Heart left ventricle (tissue), 16 donors: ENCODE measurements around the gene SH3GL3. TPM values are rescaled to one million over a fixed set of nuclear protein-coding genes. Genes with fewer than 3 reads are reported as not detected.

Experiments used
- ATAC-seq, 4 donors: fragments of 200-7000 bp; cut with Tn5 transposase; one replicate each; pipeline ENCODE4 v1.9.1; 2020 to 2022; ENCODE audit warnings: moderate library complexity in 4 of 4, mild to moderate bottlenecking in 3 of 4, moderate number of reproducible peaks in 1 of 4
- DNase-seq, 5 donors: peaks; one replicate each; pipeline ENCODE4 v3.0.0-alpha.2; 2020
- H3K27ac ChIP-seq, 12 donors: fragments of 200-600 bp; sonication (generic) in 4 of 12; one replicate each; pipeline versions ENCODE4 v1.5.0 to v1.8.0; 2016 to 2022; ENCODE audit warnings: mild to moderate bottlenecking in 2 of 12
- H3K27me3 ChIP-seq, 9 donors: fragments of 200-600 bp; sonication (generic) in 2 of 9; one replicate each; pipeline versions ENCODE4 v1.5.1 to v1.8.0; 2016 to 2022; ENCODE audit warnings: mild to moderate bottlenecking in 3 of 9
- H3K36me3 ChIP-seq, 9 donors: fragments of 200-600 bp; sonication (generic) in 2 of 9; one replicate each; pipeline versions ENCODE4 v1.5.0 to v1.8.0; 2018 to 2022; ENCODE audit warnings: mild to moderate bottlenecking in 2 of 9
- H3K4me1 ChIP-seq, 12 donors: fragments of 200-600 bp; sonication (generic) in 4 of 12; one replicate each; pipeline versions ENCODE4 v1.5.0 to v1.8.0; 2016 to 2022; ENCODE audit warnings: mild to moderate bottlenecking in 3 of 12
- H3K4me3 ChIP-seq, 12 donors: fragments of 200-600 bp; sonication (generic) in 4 of 12; one replicate each; pipeline versions ENCODE4 v1.5.0 to v1.8.0; 2017 to 2022; ENCODE audit warnings: mild to moderate bottlenecking in 9 of 12, moderate library complexity in 4 of 12
- H3K9me3 ChIP-seq, 12 donors: fragments of 200-600 bp; sonication (generic) in 4 of 12; one replicate each; pipeline versions ENCODE4 v1.5.0 to v1.8.0; 2016 to 2022; ENCODE audit warnings: mild to moderate bottlenecking in 1 of 12
- CTCF ChIP-seq, 12 donors: fragments of 200-600 bp; sonication (generic) in 4 of 12; IDR thresholded peaks; one replicate each; pipeline versions ENCODE4 v1.5.0 to v1.8.0; 2018 to 2022; ENCODE audit warnings: antibody characterized with exemption in 12 of 12, mild to moderate bottlenecking in 5 of 12
- POLR2A ChIP-seq, 2 donors: fragments of 450-650 bp; IDR thresholded peaks; one replicate each; pipeline ENCODE4 v1.6.1; 2017; ENCODE audit warnings: antibody characterized with exemption in 2 of 2, mild to moderate bottlenecking in 2 of 2, moderate library complexity in 2 of 2
- WGBS, 4 donors: extraction: QIAGEN DNeasy Blood & Tissue Kit in 2 of 4; methylation state at CpG; one replicate each; pipeline versions ENCODE4 v1.1.5 to v1.1.7; 2013 to 2018; 5-methylcytosine and 5-hydroxymethylcytosine counted together
- intact Hi-C, 10 donors: fragments of 100-400 bp; cut with DNase I; formaldehyde crosslinking; loops; one replicate each; pipeline versions ENCODE4 v1.11.1 to v1.14.2; 2022
- polyA plus RNA-seq, 2 donors: library from polyadenylated mRNA; stranded (reverse); fragments of 200-250 nt; gene quantifications; one replicate each; pipeline ENCODE4 v1.2.3, GENCODE V29; 2013
- total RNA-seq, 9 donors: library from RNA; depleted of rRNA in 2 of 9; stranded (reverse); fragments of >200 nt in 2 of 9; fragmentation: NEBNext Ultra II Directional in 3 of 9; extraction: Animal tissue kit (Norgen Biotek cat#: 25700) in 3 of 9; gene quantifications; one replicate each; pipeline versions ENCODE4 v1.1.0 to v1.2.4, GENCODE V29; 2016 to 2023
- donor health status: ischemic (EF 13 %, LVEDD 7.1; RV severe dilation, severe dysfunction).
- donor health status: healthy with polysubstance abuse.
- donor health status: DM: no; HTN: yes; CAD: no.
- donor health status: DM: no; HTN: no; CAD: no.
- donor health status: ischemic (EF 25% LVEDD 6.9; RV normal size, moderate dysfunction).
- donor health status: ischemic (EF 25% LVEDD 5.7; RV mildly dilated, moderate dysfunction).
- donor health status: healthy.
- donor health status: DM: yes; HTN: yes; CAD: no.
- donor health status: ischemic (EF 35%, LVEDD 5.7; RV mildly dilated, moderate dysfunction).
- donor health status: nonischemic (EF 11% LVEDD 7.7; RV severe dilation, severe dysfunction).
- donor health status: DM: yes; HTN: yes; CAD: no.
- donor health status: PGD.
- donor health status: ischemic (EF 29% LVEDD 5.4; RV normal size, mild dysfunction).
- donor health status: nonischemic (EF 23%, LVEDD 6.1; RV moderate dilation, normal function).

Gene SH3GL3
- total and polyA plus RNA-seq, 11 donors: 0.91 TPM; not detected in 10

DNA sequence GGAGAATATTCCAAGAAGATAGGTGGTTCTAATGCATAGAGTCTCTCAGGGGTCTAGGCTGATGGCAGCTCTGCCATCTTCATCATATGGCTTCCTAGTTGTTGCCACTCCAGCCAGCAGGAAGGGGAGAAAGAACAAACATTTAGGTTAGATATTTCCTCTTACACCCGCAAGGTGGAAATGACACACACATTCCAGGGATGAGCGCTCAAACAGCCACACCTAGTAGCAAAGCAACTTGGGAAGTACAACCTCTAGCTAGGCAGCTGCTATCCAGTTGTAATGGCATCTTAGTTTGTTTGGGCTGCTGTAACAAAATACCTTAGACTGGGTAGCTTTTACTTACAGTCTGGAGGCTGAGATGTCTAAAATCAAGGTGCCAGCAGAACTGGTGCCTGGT is 154.9 kb downstream of the SH3GL3 start:
- Histone ChIP-seq H3K4me1 (peaks cover 0 to 6% (median 0%) of the 10 kb centered on the region in 12 donors), H3K4me3 (no peak overlapping the region), H3K27ac (no peak overlapping the region), H3K9me3 (peaks cover 0 to 22% (median 1%) of the 10 kb centered on the region in 12 donors), H3K36me3 (no peaks in the 10 kb centered on the region), H3K27me3 (peaks cover 0 to 4% (median 0%) of the 10 kb centered on the region in 9 donors)
- DNase-seq (no peak), ATAC-seq (no peak)
- intact Hi-C loops: no loop called here
- 76 to 92% (median 88%) methylated on average over 2 of the region's 2 CpGs for WGBS, 4 donors
- TF ChIP-seq CTCF (IDR thresholded peaks at IDR 0.05): no peak
- no peak for TF ChIP-seq POLR2A (IDR thresholded peaks at IDR 0.05)

DNA sequence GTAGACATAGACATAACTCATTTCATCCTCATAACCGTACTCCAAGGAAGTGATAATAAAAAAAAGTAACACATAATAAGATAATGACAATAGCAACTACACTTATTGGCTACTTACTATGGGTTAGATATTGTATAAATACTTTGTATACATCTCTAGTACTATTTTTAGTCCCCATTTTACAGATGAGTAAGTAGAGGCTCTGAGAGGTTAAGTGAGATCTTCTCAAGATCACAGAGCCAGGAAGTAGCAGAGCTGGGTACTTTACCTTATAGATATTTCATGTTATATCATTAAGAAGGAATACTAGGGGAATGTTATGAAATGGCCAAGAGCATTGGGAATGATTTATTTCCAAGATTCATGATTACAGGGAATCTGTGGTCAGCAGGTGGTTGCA is 157.4 kb downstream of the SH3GL3 start:
- ATAC-seq (no peak), DNase-seq (no peak)
- Histone ChIP-seq H3K4me3 (no peak overlapping the region), H3K27me3 (peaks cover 0 to 4% (median 0%) of the 10 kb centered on the region in 9 donors), H3K36me3 (no peaks in the 10 kb centered on the region), H3K9me3 (peaks cover 0 to 18% (median 1%) of the 10 kb centered on the region in 12 donors), H3K4me1 (peaks cover 0 to 6% (median 0%) of the 10 kb centered on the region in 12 donors), H3K27ac (peak overlapping the region in 1 of 12 donors; percentile 30)
- intact Hi-C loops: no loop called here
- no peak for TF ChIP-seq CTCF (IDR thresholded peaks at IDR 0.05)
- 87 to 95% (median 95%) methylated on average over 1 of the region's 1 CpG for WGBS, 4 donors

DNA sequence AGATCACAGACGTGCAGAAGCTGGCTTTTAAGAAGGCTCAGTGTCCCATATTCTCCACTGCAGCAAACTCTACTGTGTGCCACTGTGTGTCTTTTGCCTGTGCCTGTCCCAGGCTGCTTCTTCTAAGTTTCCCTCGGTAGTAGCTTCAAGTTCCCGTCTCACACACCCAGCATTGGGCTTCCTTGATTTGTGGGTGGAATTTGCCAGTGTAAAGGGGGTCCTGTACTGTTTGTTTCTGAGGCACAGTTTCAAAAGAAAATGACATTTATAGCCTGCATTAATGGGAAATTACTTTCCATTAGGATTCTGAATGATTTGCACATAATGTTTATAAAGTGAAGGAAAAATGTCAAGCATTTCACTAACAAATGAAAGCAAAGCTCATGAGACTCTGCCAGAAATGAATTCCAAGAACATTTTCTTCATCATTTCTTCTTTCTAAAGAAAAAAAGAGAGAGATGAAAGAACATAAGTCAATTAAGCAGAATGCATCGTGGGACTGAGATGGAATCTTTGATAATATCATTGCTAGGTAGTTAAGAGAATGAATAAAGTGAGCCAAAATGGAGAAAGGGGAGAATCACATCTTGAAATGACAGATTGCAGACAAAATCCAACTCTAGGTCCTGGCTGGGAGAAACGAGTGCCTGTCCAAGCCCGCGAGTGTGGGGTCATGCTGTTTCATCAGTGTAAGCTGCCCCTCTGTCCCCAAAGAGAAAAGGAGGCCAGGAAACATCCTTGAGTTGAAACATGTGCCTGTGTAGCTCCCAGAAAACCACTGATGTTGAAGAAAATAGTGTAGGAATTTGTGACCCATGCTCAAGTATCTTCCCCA is 158.2 kb downstream of the SH3GL3 start:
- 53 to 62% (median 58%) methylated on average over 7 of the region's 7 CpGs for WGBS, 4 donors
- intact Hi-C loops: no loop called here
- no peak overlapping the region for H3K4me3 ChIP-seq
- H3K27me3 ChIP-seq: peaks cover 0 to 4% (median 0%) of the 10 kb centered on the region in 9 donors
- H3K36me3 ChIP-seq: no peaks in the 10 kb centered on the region
- ATAC-seq (peak in 3 of 4 donors; percentile 41 to 57 (median 56)), DNase-seq (peak in 3 of 5 donors; percentile 12 to 58 (median 55))
- H3K4me1 ChIP-seq: peaks cover 0 to 6% (median 0%) of the 10 kb centered on the region in 12 donors
- TF ChIP-seq CTCF (IDR thresholded peaks at IDR 0.05) (no peak), POLR2A (IDR thresholded peaks at IDR 0.05) (no peak)
- H3K27ac ChIP-seq: peak overlapping the region in 1 of 12 donors; percentile 30
- H3K9me3 ChIP-seq: peaks cover 0 to 11% (median 0%) of the 10 kb centered on the region in 12 donors

- Histone ChIP-seq H3K36me3 (no peaks in the 10 kb centered on the region), H3K27ac (no peak overlapping the region), H3K4me3 (no peak overlapping the region), H3K4me1 (peaks cover 0 to under 1% (median 0%) of the 10 kb centered on the region in 12 donors), H3K27me3 (no peaks in the 10 kb centered on the region), H3K9me3 (no peaks in the 10 kb centered on the region)
- TF ChIP-seq POLR2A (IDR thresholded peaks at IDR 0.05) (no peak), CTCF (IDR thresholded peaks at IDR 0.05) (no peak)
- intact Hi-C loops: no loop called here
- DNase-seq (no peak), ATAC-seq (no peak)
- WGBS, 4 donors: 87 to 94% (median 93%) methylated on average over 3 of the region's 3 CpGs
Measured at GRCh38 chr15:83610132-83610531, 163.0 kb downstream of the SH3GL3 start.
